Osteoblast (primary cell): ENCODE measurements around the gene GALNT4. TPM values are rescaled to one million over a fixed set of nuclear protein-coding genes. Genes with fewer than 3 reads are reported as not detected.

Experiments
- DNase-seq: peaks from one replicate; pipeline ENCODE4 v3.0.0; 2011; ENCODE audit warnings: low spot score, mixed read lengths; ENCODE audit not compliant: insufficient read length; ENCODE audit errors: missing footprints
- H2AFZ ChIP-seq: 2 replicates; pipeline ENCODE4 v1.6.0; 2011; ENCODE audit warnings: mild to moderate bottlenecking, low read length
- H3K27ac ChIP-seq: 2 replicates; pipeline ENCODE4 v1.5.1; 2011; ENCODE audit warnings: mild to moderate bottlenecking, low read depth, low read length, moderate library complexity
- H3K27me3 ChIP-seq: 2 replicates; pipeline ENCODE4 v1.6.0; 2012; ENCODE audit warnings: mild to moderate bottlenecking, control low read depth, inconsistent platforms, low read length, moderate library complexity; ENCODE audit not compliant: insufficient read depth
- H3K36me3 ChIP-seq: 2 replicates; pipeline ENCODE4 v1.5.1; 2011; ENCODE audit warnings: mild to moderate bottlenecking, low read length, control low read depth, moderate library complexity; ENCODE audit not compliant: insufficient read depth
- H3K4me1 ChIP-seq: 2 replicates; pipeline ENCODE4 v1.5.1; 2011; ENCODE audit warnings: mild to moderate bottlenecking, low read length, control low read depth, moderate library complexity; ENCODE audit not compliant: insufficient read depth
- H3K4me2 ChIP-seq: 2 replicates; pipeline ENCODE4 v1.6.0; 2011; ENCODE audit warnings: mild to moderate bottlenecking, low read length; ENCODE audit not compliant: insufficient read depth
- H3K4me3 ChIP-seq: fragments of 200-600 bp; sonication (generic); 3 replicates; pipeline ENCODE4 v1.5.1; 2012; ENCODE audit warnings: mild to moderate bottlenecking, low read length, inconsistent platforms; ENCODE audit not compliant: insufficient read depth
- H3K79me2 ChIP-seq: 2 replicates; pipeline ENCODE4 v1.6.0; 2012; ENCODE audit warnings: mild to moderate bottlenecking, low read length, control low read depth, inconsistent platforms; ENCODE audit not compliant: insufficient read depth
- H3K9me3 ChIP-seq: 2 replicates; pipeline ENCODE4 v1.5.1; 2011; ENCODE audit warnings: low read depth, low read length, control low read depth
- H4K20me1 ChIP-seq: 2 replicates; pipeline ENCODE4 v1.6.0; 2012; ENCODE audit warnings: mild to moderate bottlenecking, low read length, control low read depth; ENCODE audit not compliant: insufficient read depth
- CTCF ChIP-seq: IDR thresholded peaks from 2 replicates; pipeline ENCODE4 v1.5.1; 2011; ENCODE audit warnings: mild to moderate bottlenecking, low read depth, low read length, moderate library complexity; ENCODE audit errors: extremely low read depth
- total RNA-seq: library from RNA; depleted of rRNA; stranded (reverse); fragments of >200 nt; gene quantifications from 2 replicates; pipeline ENCODE4 v1.2.3, GENCODE V29; 2012

GALNT4 gene
- total RNA-seq, 1 donor, result 9.4 TPM

GRCh38 chr12:89546151-89546550 is 21.6 kb upstream of the GALNT4 start:
- no peak overlapping the region for H3K4me2 ChIP-seq
- no peak for TF ChIP-seq CTCF

GRCh38 chr12:89544681-89545184 is 20.1 kb upstream of the GALNT4 start:
- no peaks in the 10 kb centered on the region for H3K9me3 ChIP-seq
- no peak overlapping the region for H2AFZ ChIP-seq
- peaks cover 23% of the 10 kb centered on the region for H3K4me1 ChIP-seq
- no peaks in the 10 kb centered on the region for H4K20me1 ChIP-seq
- peak overlapping the region; percentile 2 for H3K27ac ChIP-seq
- no peak for TF ChIP-seq CTCF
- H3K4me2 ChIP-seq, result peak overlapping the region; percentile 37
- DNase-seq, result peak; percentile 37
- H3K4me3 ChIP-seq, result no peak overlapping the region
- no peaks in the 10 kb centered on the region for H3K36me3 ChIP-seq
- H3K79me2 ChIP-seq, result no peaks in the 10 kb centered on the region
- no peaks in the 10 kb centered on the region for H3K27me3 ChIP-seq

More at GRCh38 chr12:89546151-89546550, 21.6 kb upstream of the GALNT4 start:
- H4K20me1 ChIP-seq, result no peaks in the 10 kb centered on the region
- no peaks in the 10 kb centered on the region for H3K79me2 ChIP-seq
- no peak overlapping the region for H3K27ac ChIP-seq
- H3K27me3 ChIP-seq, result no peaks in the 10 kb centered on the region
- DNase-seq, result no peak
- no peak overlapping the region for H3K4me3 ChIP-seq
- H3K9me3 ChIP-seq, result no peaks in the 10 kb centered on the region
- peaks cover 23% of the 10 kb centered on the region for H3K4me1 ChIP-seq
- no peaks in the 10 kb centered on the region for H3K36me3 ChIP-seq
- H2AFZ ChIP-seq, result no peak overlapping the region

GRCh38 chr12:89544022-89544421 is 19.4 kb upstream of the GALNT4 start:
- no peaks in the 10 kb centered on the region for H3K36me3 ChIP-seq
- no peak overlapping the region for H2AFZ ChIP-seq
- peak overlapping the region; percentile 2 for H3K27ac ChIP-seq
- no peak overlapping the region for H3K4me2 ChIP-seq
- H3K4me1 ChIP-seq, result peaks cover 23% of the 10 kb centered on the region
- TF ChIP-seq CTCF, result no peak
- H3K4me3 ChIP-seq, result no peak overlapping the region
- H3K27me3 ChIP-seq, result no peaks in the 10 kb centered on the region
- H4K20me1 ChIP-seq, result no peaks in the 10 kb centered on the region
- no peak for DNase-seq
- H3K79me2 ChIP-seq, result no peaks in the 10 kb centered on the region
- H3K9me3 ChIP-seq, result no peaks in the 10 kb centered on the region

GRCh38 chr12:89542912-89543592 is 18.5 kb upstream of the GALNT4 start:
- no peak overlapping the region for H2AFZ ChIP-seq
- peaks cover 23% of the 10 kb centered on the region for H3K4me1 ChIP-seq
- H3K9me3 ChIP-seq, result no peaks in the 10 kb centered on the region
- TF ChIP-seq CTCF, result peak; percentile 93
- no peaks in the 10 kb centered on the region for H3K36me3 ChIP-seq
- no peaks in the 10 kb centered on the region for H3K79me2 ChIP-seq
- H3K4me2 ChIP-seq, result peak overlapping the region; percentile 28
- no peak overlapping the region for H3K4me3 ChIP-seq
- no peak overlapping the region for H3K27ac ChIP-seq
- H4K20me1 ChIP-seq, result no peaks in the 10 kb centered on the region
- no peaks in the 10 kb centered on the region for H3K27me3 ChIP-seq
- DNase-seq, result peak; percentile 68
